ENCODE measurements around the gene MAP3K5.

DNA sequence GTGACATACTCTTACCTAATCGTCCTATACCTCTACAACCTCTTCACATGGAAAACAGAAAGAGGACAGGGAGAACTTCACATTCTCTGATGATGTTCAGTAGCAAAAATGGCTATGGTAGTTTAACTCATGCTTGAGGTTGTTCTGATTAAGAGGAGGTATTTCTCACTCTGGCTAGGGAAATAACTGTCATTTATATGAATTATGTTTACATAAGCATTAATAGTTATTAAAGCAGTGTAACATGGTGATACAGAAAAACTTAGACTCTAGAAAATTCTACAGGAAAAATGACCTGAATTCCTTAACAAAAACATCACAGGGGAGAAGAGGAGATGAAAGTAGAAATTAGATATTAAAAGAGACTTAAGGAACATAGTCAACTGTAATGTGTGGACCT is 57.3 kb downstream of the MAP3K5 start:
- TF ChIP-seq CTCF (IDR thresholded peaks at IDR 0.05; ENCODE audit: insufficient read depth, low read depth, low read length) (no peak), EZH2 (IDR thresholded peaks at IDR 0.05; ENCODE audit: insufficient read depth, low read length) (no peak)
